Mesendoderm (in vitro differentiated cells): ENCODE measurements around the gene VTN.

Experiments
- DNase-seq: peaks from one replicate; pipeline ENCODE4 v3.0.0; 2013
- H2AK5ac ChIP-seq: 2 replicates; pipeline ENCODE4 v1.6.1; 2013; ENCODE audit warnings: low read length, inconsistent platforms
- H2BK120ac ChIP-seq: 2 replicates; pipeline ENCODE4 v1.6.1; 2013; ENCODE audit warnings: low read depth, mild to moderate bottlenecking, low read length, moderate library complexity, mixed read lengths
- H2BK15ac ChIP-seq: replicated peaks from 2 replicates; pipeline ENCODE4 v1.6.1; 2013; ENCODE audit warnings: low read depth, mild to moderate bottlenecking, moderate library complexity
- H2BK5ac ChIP-seq: 2 replicates; pipeline ENCODE4 v1.6.1; 2013; ENCODE audit warnings: low read length, inconsistent platforms
- H3K18ac ChIP-seq: 2 replicates; pipeline ENCODE4 v1.6.1; 2013; ENCODE audit warnings: mild to moderate bottlenecking, low read length, mixed read lengths
- H3K23ac ChIP-seq: one replicate; pipeline ENCODE4 v1.6.1; 2013; ENCODE audit warnings: low read length
- H3K27ac ChIP-seq: 2 replicates; pipeline ENCODE4 v1.5.1; 2013; ENCODE audit warnings: low read depth, mild to moderate bottlenecking, inconsistent platforms, low read length, moderate library complexity
- H3K27me3 ChIP-seq: 2 replicates; pipeline ENCODE4 v1.6.1; 2013; ENCODE audit warnings: low read length, control low read depth, mild to moderate bottlenecking, inconsistent platforms; ENCODE audit not compliant: insufficient read depth, poor library complexity
- H3K36me3 ChIP-seq: 2 replicates; pipeline ENCODE4 v1.6.1; 2013; ENCODE audit warnings: low read length, inconsistent platforms; ENCODE audit not compliant: control insufficient read depth, insufficient read depth
- H3K4ac ChIP-seq: one replicate; pipeline ENCODE4 v1.6.1; 2013; ENCODE audit warnings: low read depth, mild to moderate bottlenecking, low read length, moderate library complexity
- H3K4me1 ChIP-seq: 2 replicates; pipeline ENCODE4 v1.6.1; 2013; ENCODE audit warnings: low read depth, low read length, inconsistent platforms; ENCODE audit not compliant: control insufficient read depth
- H3K4me2 ChIP-seq: 2 replicates; pipeline ENCODE4 v1.6.1; 2013; ENCODE audit warnings: low read length
- H3K4me3 ChIP-seq: 2 replicates; pipeline ENCODE4 v1.5.1; 2013; ENCODE audit warnings: mild to moderate bottlenecking, low read length
- H3K56ac ChIP-seq: one replicate; pipeline ENCODE4 v1.6.1; 2013; ENCODE audit warnings: low read length
- H3K79me1 ChIP-seq: 2 replicates; pipeline ENCODE4 v1.6.1; 2013; ENCODE audit warnings: low read length, inconsistent platforms
- H3K79me2 ChIP-seq: 2 replicates; pipeline ENCODE4 v1.6.1; 2013; ENCODE audit warnings: mild to moderate bottlenecking, low read length; ENCODE audit not compliant: control insufficient read depth, insufficient read depth
- H3K9ac ChIP-seq: 2 replicates; pipeline ENCODE4 v1.6.1; 2013; ENCODE audit warnings: low read length, inconsistent platforms
- H4K5ac ChIP-seq: one replicate; pipeline ENCODE4 v1.6.1; 2013; ENCODE audit warnings: low read length
- H4K8ac ChIP-seq: one replicate; pipeline ENCODE4 v1.6.1; 2013; ENCODE audit warnings: low read depth, mild to moderate bottlenecking, control low read depth, low read length, moderate library complexity
- WGBS: extraction: QIAGEN DNeasy Blood & Tissue Kit; methylation state at CpG from one replicate; pipeline ENCODE4 v1.1.7; 2013; ENCODE audit warnings: low lambda C conversion rate, missing lambda C conversion rate; ENCODE audit not compliant: insufficient coverage; ENCODE audit errors: extremely low coverage; 5-methylcytosine and 5-hydroxymethylcytosine counted together

The VTN gene

DNA sequence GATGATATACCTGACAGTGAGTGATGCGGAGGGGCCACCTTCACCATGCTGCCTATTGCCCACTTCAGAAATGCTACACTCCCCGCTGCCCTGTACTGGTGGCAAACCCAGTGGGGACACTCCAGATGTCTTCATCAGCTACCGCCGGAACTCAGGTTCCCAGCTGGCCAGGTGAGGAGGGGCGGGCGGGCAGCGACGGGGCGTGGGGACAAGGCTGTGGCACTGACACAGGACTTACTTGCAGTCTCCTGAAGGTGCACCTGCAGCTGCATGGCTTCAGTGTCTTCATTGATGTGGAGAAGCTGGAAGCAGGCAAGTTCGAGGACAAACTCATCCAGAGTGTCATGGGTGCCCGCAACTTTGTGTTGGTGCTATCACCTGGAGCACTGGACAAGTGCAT is 18.0 kb upstream of the VTN start:
- H2BK120ac ChIP-seq = no peak overlapping the region
- H3K4ac ChIP-seq = no peak overlapping the region
- H3K79me1 ChIP-seq = no peaks in the 10 kb centered on the region
- no peak overlapping the region for H3K27ac ChIP-seq
- no peaks in the 10 kb centered on the region for H3K79me2 ChIP-seq
- no peak overlapping the region for H4K8ac ChIP-seq
- H3K4me3 ChIP-seq = no peak overlapping the region
- no peak overlapping the region for H2BK5ac ChIP-seq
- H4K5ac ChIP-seq = no peak overlapping the region
- no peak overlapping the region for H2AK5ac ChIP-seq
- H3K56ac ChIP-seq = no peak overlapping the region
- no peak overlapping the region for H2BK15ac ChIP-seq
- no peak overlapping the region for H3K18ac ChIP-seq
- H3K4me1 ChIP-seq = no peaks in the 10 kb centered on the region
- H3K23ac ChIP-seq = no peak overlapping the region
- no peak for DNase-seq
- peaks cover 2% of the 10 kb centered on the region for H3K27me3 ChIP-seq
- no peaks in the 10 kb centered on the region for H3K36me3 ChIP-seq
- no peak overlapping the region for H3K9ac ChIP-seq
- no CpG with 5 or more reads among the region's 11 CpGs for WGBS
- H3K4me2 ChIP-seq = no peak overlapping the region

DNA sequence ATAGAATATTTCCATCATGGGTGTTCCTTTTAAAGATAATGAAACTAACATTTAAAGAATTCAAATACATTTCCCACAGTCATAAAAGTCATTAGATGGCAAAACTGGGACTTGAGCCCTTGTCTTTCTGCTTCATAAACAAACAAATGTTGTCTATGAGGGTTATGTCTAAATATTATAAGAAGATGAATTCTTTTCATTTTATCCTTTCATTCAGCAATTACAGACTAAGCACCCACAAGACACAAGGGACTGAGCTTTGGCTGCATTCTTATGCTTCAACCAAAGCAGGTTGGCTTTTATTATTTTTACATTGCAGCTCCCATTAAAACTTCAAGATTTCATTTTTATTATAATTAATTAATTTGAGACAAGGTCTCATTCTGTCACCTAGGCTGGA is 16.3 kb upstream of the VTN start:
- no peak overlapping the region for H3K23ac ChIP-seq
- no peaks in the 10 kb centered on the region for H3K79me2 ChIP-seq
- H3K4me2 ChIP-seq = no peak overlapping the region
- no peak overlapping the region for H2BK120ac ChIP-seq
- H3K79me1 ChIP-seq = no peaks in the 10 kb centered on the region
- H4K8ac ChIP-seq = no peak overlapping the region
- H3K56ac ChIP-seq = no peak overlapping the region
- no peak overlapping the region for H3K18ac ChIP-seq
- no peak overlapping the region for H2BK15ac ChIP-seq
- no peak overlapping the region for H3K4me3 ChIP-seq
- no peaks in the 10 kb centered on the region for H3K4me1 ChIP-seq
- no peak overlapping the region for H4K5ac ChIP-seq
- H3K27ac ChIP-seq = no peak overlapping the region
- no peak overlapping the region for H3K9ac ChIP-seq
- no peak overlapping the region for H2BK5ac ChIP-seq
- no peak for DNase-seq
- peaks cover 7% of the 10 kb centered on the region for H3K27me3 ChIP-seq
- H2AK5ac ChIP-seq = no peak overlapping the region
- no peaks in the 10 kb centered on the region for H3K36me3 ChIP-seq
- H3K4ac ChIP-seq = no peak overlapping the region

GRCh38 chr17:28385406-28385805 is 15.3 kb upstream of the VTN start:
- WGBS = no CpG with 5 or more reads among the region's 8 CpGs
- Histone ChIP-seq H3K4me2 (no peak overlapping the region), H3K23ac (no peak overlapping the region), H3K4me3 (no peak overlapping the region), H3K4ac (no peak overlapping the region), H2AK5ac (no peak overlapping the region), H4K8ac (no peak overlapping the region), H3K79me1 (no peaks in the 10 kb centered on the region), H3K27me3 (peaks cover 7% of the 10 kb centered on the region), H3K56ac (no peak overlapping the region), H3K9ac (no peak overlapping the region), H4K5ac (no peak overlapping the region), H3K4me1 (no peaks in the 10 kb centered on the region), H3K36me3 (no peaks in the 10 kb centered on the region), H2BK120ac (no peak overlapping the region), H2BK5ac (no peak overlapping the region), H3K79me2 (no peaks in the 10 kb centered on the region), H3K18ac (no peak overlapping the region), H2BK15ac (no peak overlapping the region), H3K27ac (no peak overlapping the region)
- no peak for DNase-seq

DNA sequence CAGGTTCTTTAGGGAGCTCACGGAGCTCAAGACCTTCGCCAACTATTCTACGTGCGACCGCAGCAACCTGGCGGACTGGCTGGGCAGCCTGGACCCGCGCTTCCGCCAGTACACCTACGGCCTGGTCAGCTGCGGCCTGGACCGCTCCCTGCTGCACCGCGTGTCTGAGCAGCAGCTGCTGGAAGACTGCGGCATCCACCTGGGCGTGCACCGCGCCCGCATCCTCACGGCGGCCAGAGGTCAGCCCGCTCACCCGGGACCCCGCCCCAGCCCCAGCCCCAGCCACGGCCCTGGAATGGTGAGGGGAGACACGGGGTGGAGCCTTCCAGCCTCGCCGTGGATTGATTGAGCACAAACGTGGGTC is 14.9 kb upstream of the VTN start:
- H3K4me2 ChIP-seq = peak overlapping the region; percentile 76
- no peaks in the 10 kb centered on the region for H3K4me1 ChIP-seq
- H2BK15ac ChIP-seq = no peak overlapping the region
- no peak overlapping the region for H4K8ac ChIP-seq
- no peak overlapping the region for H3K9ac ChIP-seq
- peaks cover 8% of the 10 kb centered on the region for H3K27me3 ChIP-seq
- H3K4me3 ChIP-seq = no peak overlapping the region
- no peak overlapping the region for H3K27ac ChIP-seq
- no peak overlapping the region for H3K4ac ChIP-seq
- H2BK5ac ChIP-seq = no peak overlapping the region
- WGBS = no CpG with 5 or more reads among the region's 29 CpGs
- no peak overlapping the region for H2BK120ac ChIP-seq
- H2AK5ac ChIP-seq = no peak overlapping the region
- no peaks in the 10 kb centered on the region for H3K36me3 ChIP-seq
- H3K79me1 ChIP-seq = no peaks in the 10 kb centered on the region
- peak overlapping the region; percentile 34 for H3K56ac ChIP-seq
- no peaks in the 10 kb centered on the region for H3K79me2 ChIP-seq
- no peak overlapping the region for H3K23ac ChIP-seq
- DNase-seq = no peak
- H4K5ac ChIP-seq = no peak overlapping the region
- no peak overlapping the region for H3K18ac ChIP-seq

DNA sequence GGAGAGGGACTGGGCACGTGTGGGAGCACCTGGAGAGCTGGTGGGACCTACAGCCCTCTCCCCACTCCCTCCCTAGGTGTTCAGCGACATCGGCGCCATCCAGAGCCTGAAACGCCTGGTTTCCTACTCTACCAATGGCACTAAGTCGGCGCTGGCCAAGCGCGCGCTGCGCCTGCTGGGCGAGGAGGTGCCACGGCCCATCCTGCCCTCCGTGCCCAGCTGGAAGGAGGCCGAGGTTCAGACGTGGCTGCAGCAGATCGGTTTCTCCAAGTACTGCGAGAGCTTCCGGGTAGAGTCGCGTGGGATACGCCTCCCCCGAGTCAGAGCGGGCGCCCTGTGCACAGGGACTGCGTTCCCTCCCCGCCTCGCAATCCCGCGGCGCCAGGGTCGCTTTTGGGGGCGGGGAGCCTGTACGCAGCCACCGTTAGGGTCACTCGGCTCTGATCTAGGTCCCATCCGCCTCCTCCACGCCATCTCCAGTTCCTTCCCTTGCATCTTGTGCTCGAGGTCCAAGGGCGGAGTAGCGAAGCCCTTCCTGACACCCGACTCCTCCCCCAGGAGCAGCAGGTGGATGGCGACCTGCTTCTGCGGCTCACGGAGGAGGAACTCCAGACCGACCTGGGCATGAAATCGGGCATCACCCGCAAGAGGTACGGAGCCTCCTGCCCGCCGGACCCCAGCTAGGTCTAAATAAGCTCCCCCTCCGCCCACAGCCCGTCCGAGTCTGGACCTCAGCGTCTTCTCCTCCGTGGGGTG is 14.4 kb upstream of the VTN start:
- Histone ChIP-seq H3K4ac (no peak overlapping the region), H3K36me3 (no peaks in the 10 kb centered on the region), H2BK5ac (no peak overlapping the region), H3K4me3 (peak overlapping the region; percentile 33), H3K23ac (no peak overlapping the region), H3K18ac (no peak overlapping the region), H2BK15ac (no peak overlapping the region), H2AK5ac (no peak overlapping the region), H3K79me2 (no peaks in the 10 kb centered on the region), H3K27me3 (peaks cover 8% of the 10 kb centered on the region), H3K56ac (peak overlapping the region; percentile 40), H3K79me1 (no peaks in the 10 kb centered on the region), H3K4me2 (peak overlapping the region; percentile 76), H3K9ac (peak overlapping the region; percentile 23), H3K27ac (no peak overlapping the region), H3K4me1 (no peaks in the 10 kb centered on the region), H2BK120ac (no peak overlapping the region), H4K8ac (no peak overlapping the region), H4K5ac (no peak overlapping the region)
- DNase-seq = no peak
- no CpG with 5 or more reads among the region's 56 CpGs for WGBS
